Measurements from ENCODE around the gene GCN1. TPM values are rescaled to one million over a fixed set of nuclear protein-coding genes. Genes with fewer than 3 reads are reported as not detected.
A peak's percentile ranks its signal among the peaks of the same experiment; 100 is the strongest.

Gene GCN1
- total RNA-seq, 2 experiments from 2014 or later: 143 to 146 TPM

- peaks cover 3% of the 10 kb centered on the region for H3K4me1 Mint-ChIP-seq
- H3K27me3 Mint-ChIP-seq: no peaks in the 10 kb centered on the region
- H3K4me3 Mint-ChIP-seq: no peak overlapping the region
- no peaks in the 10 kb centered on the region for H3K9me3 Mint-ChIP-seq
- peaks cover 5% of the 10 kb centered on the region for H3K36me3 Mint-ChIP-seq
- no peak overlapping the region for H3K27ac Mint-ChIP-seq
- no peak for DNase-seq
These were observed 94.8 kb downstream of the GCN1 start for GRCh38 chr12:120099738-120100137.

DNA sequence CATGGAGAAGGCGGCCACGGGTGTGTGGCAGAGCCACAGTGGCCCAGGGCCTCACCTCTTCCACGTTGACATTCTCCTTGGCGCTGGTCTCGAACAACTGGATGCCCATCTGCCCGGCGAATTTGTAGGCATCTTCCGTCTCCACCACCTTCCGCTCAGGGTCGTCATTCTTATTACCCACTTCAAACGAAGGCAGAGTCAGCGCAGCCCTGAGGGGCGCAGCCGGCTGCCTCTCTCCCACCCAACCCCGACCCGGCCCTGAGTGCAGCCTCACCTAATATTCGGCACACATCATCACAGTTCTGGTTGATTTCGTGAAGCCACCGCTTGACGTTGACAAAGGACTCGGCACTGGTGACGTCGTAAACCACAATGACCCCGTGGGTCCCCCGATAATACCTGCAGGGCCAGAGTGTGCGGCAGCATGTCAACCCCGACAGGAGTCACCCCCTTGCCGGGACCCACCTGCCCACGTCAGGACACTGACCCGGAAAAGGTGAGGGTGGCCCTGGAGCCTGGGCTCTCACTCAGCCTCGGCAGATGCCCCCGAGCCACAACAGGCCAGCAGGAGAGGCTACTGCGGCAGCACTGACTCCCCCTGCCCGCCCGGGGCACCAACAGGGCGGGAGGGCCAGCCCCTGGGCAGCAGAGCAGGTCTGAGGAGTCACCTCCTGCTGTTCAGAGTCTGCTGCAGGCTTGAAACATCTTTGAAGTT is 95.6 kb downstream of the GCN1 start:
- Mint-ChIP-seq H3K27me3 (no peaks in the 10 kb centered on the region), H3K9me3 (no peaks in the 10 kb centered on the region), H3K4me3 (no peak overlapping the region), H3K4me1 (peaks cover 3% of the 10 kb centered on the region), H3K27ac (no peak overlapping the region), H3K36me3 (peaks cover 5% of the 10 kb centered on the region)
- DNase-seq: no peak

DNA sequence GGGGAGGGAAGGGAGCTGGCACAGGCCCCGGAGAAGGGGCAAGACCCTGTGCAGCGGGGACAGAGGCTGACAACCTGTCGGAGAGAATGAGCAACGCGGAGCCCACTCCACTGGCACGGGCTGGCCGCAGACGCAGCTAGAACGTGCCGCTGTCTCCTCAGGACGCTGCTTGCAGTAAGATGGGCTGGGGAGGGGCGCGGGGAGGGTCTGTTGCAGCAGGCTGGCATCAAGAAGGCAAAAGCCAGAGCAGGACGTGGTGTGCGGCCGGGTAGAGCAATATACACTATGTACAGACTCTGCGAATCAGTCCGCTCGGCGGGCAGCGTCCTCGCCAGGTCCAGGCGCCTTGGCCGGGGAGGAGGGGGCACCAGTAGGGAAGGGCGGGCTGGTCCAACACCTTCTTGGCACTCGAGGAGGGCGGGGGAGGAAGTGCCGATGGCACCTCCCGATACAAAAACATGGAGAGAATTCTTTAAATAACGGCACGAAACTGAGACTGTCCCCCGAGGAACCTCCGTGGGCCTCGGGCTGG is 97.8 kb downstream of the GCN1 start:
- Mint-ChIP-seq H3K9me3 (no peaks in the 10 kb centered on the region), H3K27me3 (no peaks in the 10 kb centered on the region), H3K4me1 (peaks cover 3% of the 10 kb centered on the region), H3K4me3 (no peak overlapping the region), H3K36me3 (peaks cover 6% of the 10 kb centered on the region), H3K27ac (no peak overlapping the region)
- DNase-seq: no peak

- Mint-ChIP-seq H3K4me3 (no peak overlapping the region), H3K27me3 (no peaks in the 10 kb centered on the region), H3K4me1 (peaks cover 3% of the 10 kb centered on the region), H3K9me3 (no peaks in the 10 kb centered on the region), H3K36me3 (peaks cover 12% of the 10 kb centered on the region), H3K27ac (no peak overlapping the region)
- DNase-seq: no peak
These were observed 98.8 kb downstream of the GCN1 start for GRCh38 chr12:120095736-120096135.

GRCh38 chr12:120095331-120095730 is 99.2 kb downstream of the GCN1 start:
- Mint-ChIP-seq H3K4me1 (peaks cover 3% of the 10 kb centered on the region), H3K9me3 (no peaks in the 10 kb centered on the region), H3K36me3 (peaks cover 12% of the 10 kb centered on the region), H3K27ac (no peak overlapping the region), H3K27me3 (no peaks in the 10 kb centered on the region), H3K4me3 (no peak overlapping the region)
- DNase-seq: no peak

DNA sequence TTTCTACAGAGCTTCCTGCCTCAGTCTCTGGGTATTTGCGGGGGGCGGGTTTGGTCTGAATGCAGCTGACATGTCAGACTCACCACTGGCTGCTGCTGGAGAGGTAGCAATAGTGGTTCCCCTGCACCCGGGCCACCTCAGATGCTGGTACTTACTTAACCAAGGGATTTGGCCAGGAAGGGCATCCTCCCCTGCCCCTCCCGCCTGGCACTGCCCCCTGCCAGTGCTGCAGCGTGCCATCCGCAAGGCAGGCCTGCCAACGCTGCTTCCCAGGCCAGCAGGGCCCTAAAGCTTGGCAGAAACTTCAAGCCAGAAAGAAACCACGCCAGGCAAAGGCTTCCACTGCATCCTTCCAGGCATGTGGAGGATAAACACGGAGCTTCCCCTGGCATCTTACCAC is 100.0 kb downstream of the GCN1 start:
- H3K27me3 Mint-ChIP-seq: no peaks in the 10 kb centered on the region
- peaks cover 12% of the 10 kb centered on the region for H3K36me3 Mint-ChIP-seq
- H3K4me1 Mint-ChIP-seq: peaks cover 3% of the 10 kb centered on the region
- no peak overlapping the region for H3K4me3 Mint-ChIP-seq
- no peaks in the 10 kb centered on the region for H3K9me3 Mint-ChIP-seq
- DNase-seq: no peak
- H3K27ac Mint-ChIP-seq: no peak overlapping the region

DNA sequence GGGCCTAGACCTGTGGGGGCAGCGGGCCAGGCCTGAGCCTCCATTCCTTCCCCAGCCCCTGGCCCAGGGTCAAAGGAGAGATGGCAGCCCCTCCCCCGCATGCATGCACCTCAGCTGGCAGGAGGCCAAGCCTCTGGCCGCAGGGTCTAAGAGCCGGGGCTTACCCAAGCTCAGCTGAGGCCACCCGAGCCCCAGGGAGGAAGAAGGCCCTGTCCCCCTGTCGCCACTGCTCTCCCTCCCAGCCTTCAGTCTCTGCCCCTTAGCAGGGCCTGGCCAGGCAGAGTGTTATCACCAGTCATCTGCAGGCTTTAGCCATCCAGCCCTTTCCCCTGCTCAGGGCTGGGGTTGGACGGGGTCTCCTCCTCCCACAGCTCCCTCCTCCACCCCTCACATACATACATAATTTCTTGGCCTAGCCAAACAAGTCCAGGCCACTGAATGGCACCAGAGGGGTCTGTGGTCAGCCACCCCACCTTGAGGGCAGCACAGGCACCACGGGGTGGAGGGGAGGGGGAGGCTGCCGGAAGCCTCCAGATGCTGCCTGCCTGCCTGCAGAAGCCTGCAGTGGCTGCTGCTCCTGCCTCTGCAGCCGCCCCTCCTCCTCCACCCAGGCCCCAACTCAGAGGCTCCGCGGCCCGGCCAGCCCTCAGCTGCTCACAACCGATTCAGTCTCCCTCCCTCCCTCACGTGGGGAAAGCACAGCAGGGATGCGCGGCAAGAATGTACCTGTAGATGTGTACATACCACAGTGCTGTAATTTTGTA is 100.7 kb downstream of the GCN1 start:
- no peaks in the 10 kb centered on the region for H3K9me3 Mint-ChIP-seq
- no peak overlapping the region for H3K4me3 Mint-ChIP-seq
- H3K27ac Mint-ChIP-seq: peak overlapping the region; percentile 38
- peaks cover 16% of the 10 kb centered on the region for H3K36me3 Mint-ChIP-seq
- no peak for DNase-seq
- H3K27me3 Mint-ChIP-seq: no peaks in the 10 kb centered on the region
- H3K4me1 Mint-ChIP-seq: peaks cover 3% of the 10 kb centered on the region

DNA sequence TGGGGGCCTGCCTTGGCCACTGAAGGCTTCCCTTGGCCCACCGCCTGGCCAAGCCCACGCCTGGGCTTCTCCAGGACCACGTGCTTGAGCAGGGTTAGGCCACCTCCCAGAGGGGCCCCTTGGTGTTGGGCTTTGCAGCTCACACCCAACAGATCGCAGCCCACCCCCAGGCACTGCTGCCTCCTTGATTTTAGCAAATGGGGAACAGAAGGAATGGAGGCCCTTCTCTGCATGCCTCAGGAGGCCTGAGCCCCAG is 101.3 kb downstream of the GCN1 start:
- Mint-ChIP-seq H3K27me3 (no peaks in the 10 kb centered on the region), H3K9me3 (no peaks in the 10 kb centered on the region), H3K36me3 (peaks cover 16% of the 10 kb centered on the region), H3K4me3 (no peak overlapping the region), H3K4me1 (peaks cover 3% of the 10 kb centered on the region), H3K27ac (peak overlapping the region; percentile 38)
- DNase-seq: no peak

DNA sequence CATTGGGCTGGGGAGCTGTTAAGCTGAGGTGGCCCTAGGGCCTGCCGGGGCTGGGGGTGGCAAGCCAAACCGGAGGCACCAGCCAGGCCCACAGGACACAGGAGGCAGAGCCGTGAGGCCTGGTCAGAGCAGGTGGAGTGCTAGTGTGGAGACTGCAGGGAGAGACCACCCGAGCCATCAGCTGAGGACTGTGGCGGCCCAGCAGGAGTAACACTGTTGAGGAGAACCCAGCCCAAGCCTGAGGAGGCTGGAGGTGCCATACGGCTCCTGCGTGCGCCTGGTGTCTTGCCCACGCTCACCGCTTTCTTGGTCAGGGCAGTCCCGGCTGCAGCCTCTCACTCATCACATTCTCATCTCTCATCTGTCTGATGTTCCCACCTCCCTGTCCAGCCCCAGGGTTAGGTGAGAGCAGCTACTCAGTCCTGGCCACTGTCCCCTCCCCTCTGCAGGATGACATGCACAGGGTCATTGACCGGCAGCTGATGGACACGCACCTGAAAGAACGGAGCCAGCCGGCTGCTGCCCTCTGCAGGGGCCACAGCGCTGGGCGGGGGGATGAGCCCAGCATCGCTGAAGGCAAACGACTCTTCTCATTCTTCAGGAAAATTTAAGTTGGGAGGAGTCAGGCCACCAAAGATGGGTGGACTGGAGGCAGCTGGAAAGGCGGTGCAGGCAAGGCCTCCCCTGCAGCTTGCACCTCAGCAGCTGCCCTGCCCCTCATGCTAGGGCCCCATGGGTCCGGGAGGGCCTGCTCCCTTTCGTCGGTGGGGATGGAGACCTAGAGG is 101.8 kb downstream of the GCN1 start:
- Mint-ChIP-seq H3K36me3 (peaks cover 14% of the 10 kb centered on the region), H3K9me3 (no peaks in the 10 kb centered on the region), H3K27ac (no peak overlapping the region), H3K27me3 (no peaks in the 10 kb centered on the region), H3K4me1 (peaks cover 3% of the 10 kb centered on the region), H3K4me3 (no peak overlapping the region)
- no peak for DNase-seq

- Mint-ChIP-seq H3K27ac (peak overlapping the region; percentile 68), H3K9me3 (no peaks in the 10 kb centered on the region), H3K36me3 (peaks cover 14% of the 10 kb centered on the region)
These were observed 103.0 kb downstream of the GCN1 start for GRCh38 chr12:120091371-120092090.

GRCh38 chr12:120090626-120091295 is 103.8 kb downstream of the GCN1 start:
- H3K27me3 Mint-ChIP-seq: no peaks in the 10 kb centered on the region
- H3K4me3 Mint-ChIP-seq: no peak overlapping the region
- DNase-seq: no peak
- H3K36me3 Mint-ChIP-seq: peaks cover 14% of the 10 kb centered on the region
- H3K27ac Mint-ChIP-seq: no peak overlapping the region
- no peaks in the 10 kb centered on the region for H3K9me3 Mint-ChIP-seq
- peaks cover 19% of the 10 kb centered on the region for H3K4me1 Mint-ChIP-seq

More at GRCh38 chr12:120091371-120092090, 103.0 kb downstream of the GCN1 start:
- DNase-seq: no peak
- Mint-ChIP-seq H3K4me3 (no peak overlapping the region), H3K27me3 (no peaks in the 10 kb centered on the region), H3K4me1 (peaks cover 14% of the 10 kb centered on the region)

DNA sequence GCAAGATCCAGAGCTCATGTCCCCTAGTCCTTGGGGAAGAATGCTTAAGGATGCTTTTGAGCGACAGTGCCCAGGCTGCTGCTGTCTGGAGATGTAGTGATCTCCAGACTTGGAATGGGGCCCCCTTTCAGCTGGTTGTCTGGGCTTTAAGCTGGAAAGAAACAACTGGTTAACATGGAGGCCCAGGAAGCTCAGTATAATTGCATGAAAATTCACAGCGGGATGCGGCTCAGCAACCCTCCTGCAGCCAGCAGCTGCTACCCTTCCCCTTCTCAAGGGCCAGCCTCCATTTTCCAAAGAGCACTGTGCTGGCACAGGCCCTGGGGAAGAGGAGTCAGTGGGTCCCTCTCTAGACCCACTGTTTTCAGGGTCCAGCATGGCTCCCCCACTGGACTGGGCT is 104.3 kb downstream of the GCN1 start:
- no peak overlapping the region for H3K27ac Mint-ChIP-seq
- H3K4me3 Mint-ChIP-seq: no peak overlapping the region
- no peak for DNase-seq
- H3K4me1 Mint-ChIP-seq: peaks cover 21% of the 10 kb centered on the region
- H3K9me3 Mint-ChIP-seq: no peaks in the 10 kb centered on the region
- peaks cover 14% of the 10 kb centered on the region for H3K36me3 Mint-ChIP-seq
- H3K27me3 Mint-ChIP-seq: no peaks in the 10 kb centered on the region

GRCh38 chr12:120089796-120090195 is 104.7 kb downstream of the GCN1 start:
- H3K27me3 Mint-ChIP-seq: no peaks in the 10 kb centered on the region
- H3K9me3 Mint-ChIP-seq: no peaks in the 10 kb centered on the region
- DNase-seq: no peak
- H3K27ac Mint-ChIP-seq: no peak overlapping the region
- H3K36me3 Mint-ChIP-seq: peaks cover 14% of the 10 kb centered on the region
- H3K4me3 Mint-ChIP-seq: no peak overlapping the region
- peaks cover 21% of the 10 kb centered on the region for H3K4me1 Mint-ChIP-seq

GRCh38 chr12:120089105-120089504 is 105.4 kb downstream of the GCN1 start:
- peaks cover 19% of the 10 kb centered on the region for H3K36me3 Mint-ChIP-seq
- peaks cover 21% of the 10 kb centered on the region for H3K4me1 Mint-ChIP-seq
- H3K27me3 Mint-ChIP-seq: no peaks in the 10 kb centered on the region
- no peaks in the 10 kb centered on the region for H3K9me3 Mint-ChIP-seq
- peak overlapping the region; percentile 7 for H3K27ac Mint-ChIP-seq
- H3K4me3 Mint-ChIP-seq: no peak overlapping the region
- DNase-seq: no peak
